ENCODE data around the gene KCNMB1.

Gene KCNMB1

GRCh38 chr5:170375283-170375682 is 13.9 kb downstream of the KCNMB1 start:
- TF ChIP-seq EZH2phosphoT487 (IDR thresholded peaks at IDR 0.05; ENCODE audit: borderline replicate concordance, low read length) = no peak
- no peak for TF ChIP-seq CTCF (IDR thresholded peaks at IDR 0.05; ENCODE audit: low read depth, low read length, poor library complexity, severe bottlenecking)
- H3K79me2 ChIP-seq (ENCODE audit: control insufficient read depth, low read length) = no peaks in the 10 kb centered on the region
- no peaks in the 10 kb centered on the region for H4K20me1 ChIP-seq (ENCODE audit: control insufficient read depth, insufficient read depth, low read depth, low read length)
- H3K27ac ChIP-seq (ENCODE audit: low read depth, low read length) = no peak overlapping the region
- H3K36me3 ChIP-seq (ENCODE audit: control insufficient read depth, low read length) = no peaks in the 10 kb centered on the region
- no peak overlapping the region for H3K4me2 ChIP-seq (ENCODE audit: low read length)
- H3K4me3 ChIP-seq (ENCODE audit: low read length) = no peak overlapping the region
- no peaks in the 10 kb centered on the region for H3F3A ChIP-seq (ENCODE audit: control insufficient read depth, insufficient read depth)
- H3K9me3 ChIP-seq (ENCODE audit: control insufficient read depth, insufficient read depth, low read length) = no peaks in the 10 kb centered on the region
- peaks cover 6% of the 10 kb centered on the region for H3K27me3 ChIP-seq (ENCODE audit: control insufficient read depth, low read length)
- no peaks in the 10 kb centered on the region for H3K4me1 ChIP-seq (ENCODE audit: control insufficient read depth, low read length)
- H3K9me2 ChIP-seq (replicated peaks; ENCODE audit: control insufficient read depth, low read length) = no peaks in the 10 kb centered on the region

GRCh38 chr5:170372971-170373370 is 16.2 kb downstream of the KCNMB1 start:
- Histone ChIP-seq H3F3A (ENCODE audit: control insufficient read depth, insufficient read depth) (no peaks in the 10 kb centered on the region), H3K27me3 (ENCODE audit: control insufficient read depth, low read length) (peaks cover 6% of the 10 kb centered on the region), H3K9me3 (ENCODE audit: control insufficient read depth, insufficient read depth, low read length) (no peaks in the 10 kb centered on the region), H3K4me1 (ENCODE audit: control insufficient read depth, low read length) (no peaks in the 10 kb centered on the region), H3K27ac (ENCODE audit: low read depth, low read length) (no peak overlapping the region), H3K4me3 (ENCODE audit: low read length) (no peak overlapping the region), H4K20me1 (ENCODE audit: control insufficient read depth, insufficient read depth, low read depth, low read length) (no peaks in the 10 kb centered on the region), H3K4me2 (ENCODE audit: low read length) (no peak overlapping the region), H3K9me2 (replicated peaks; ENCODE audit: control insufficient read depth, low read length) (no peaks in the 10 kb centered on the region), H3K36me3 (ENCODE audit: control insufficient read depth, low read length) (no peaks in the 10 kb centered on the region), H3K79me2 (ENCODE audit: control insufficient read depth, low read length) (no peaks in the 10 kb centered on the region)
- no peak for TF ChIP-seq CTCF (IDR thresholded peaks at IDR 0.05; ENCODE audit: low read depth, low read length, poor library complexity, severe bottlenecking)
- TF ChIP-seq EZH2phosphoT487 (IDR thresholded peaks at IDR 0.05; ENCODE audit: borderline replicate concordance, low read length) = no peak

- Histone ChIP-seq H3K27ac (ENCODE audit: low read depth, low read length) (no peak overlapping the region), H3K79me2 (ENCODE audit: control insufficient read depth, low read length) (no peaks in the 10 kb centered on the region), H3K9me2 (replicated peaks; ENCODE audit: control insufficient read depth, low read length) (no peaks in the 10 kb centered on the region), H4K20me1 (ENCODE audit: control insufficient read depth, insufficient read depth, low read depth, low read length) (no peaks in the 10 kb centered on the region), H3K4me3 (ENCODE audit: low read length) (no peak overlapping the region), H3K4me2 (ENCODE audit: low read length) (no peak overlapping the region), H3F3A (ENCODE audit: control insufficient read depth, insufficient read depth) (no peaks in the 10 kb centered on the region), H3K27me3 (ENCODE audit: control insufficient read depth, low read length) (peaks cover 6% of the 10 kb centered on the region), H3K36me3 (ENCODE audit: control insufficient read depth, low read length) (no peaks in the 10 kb centered on the region), H3K4me1 (ENCODE audit: control insufficient read depth, low read length) (no peaks in the 10 kb centered on the region), H3K9me3 (ENCODE audit: control insufficient read depth, insufficient read depth, low read length) (no peaks in the 10 kb centered on the region)
- TF ChIP-seq CTCF (IDR thresholded peaks at IDR 0.05; ENCODE audit: low read depth, low read length, poor library complexity, severe bottlenecking) (no peak), EZH2phosphoT487 (IDR thresholded peaks at IDR 0.05; ENCODE audit: borderline replicate concordance, low read length) (no peak)
Observed at GRCh38 chr5:170368586-170368985, 20.6 kb downstream of the KCNMB1 start.

GRCh38 chr5:170366276-170366675 is 22.9 kb downstream of the KCNMB1 start:
- Histone ChIP-seq H3K79me2 (ENCODE audit: control insufficient read depth, low read length) (no peaks in the 10 kb centered on the region), H3K27me3 (ENCODE audit: control insufficient read depth, low read length) (no peaks in the 10 kb centered on the region; the same call in 1 of the 2 replicates), H3K36me3 (ENCODE audit: control insufficient read depth, low read length) (no peaks in the 10 kb centered on the region), H3K9me3 (ENCODE audit: control insufficient read depth, insufficient read depth, low read length) (no peaks in the 10 kb centered on the region), H3F3A (ENCODE audit: control insufficient read depth, insufficient read depth) (no peaks in the 10 kb centered on the region), H3K9me2 (replicated peaks; ENCODE audit: control insufficient read depth, low read length) (no peaks in the 10 kb centered on the region), H4K20me1 (ENCODE audit: control insufficient read depth, insufficient read depth, low read depth, low read length) (no peaks in the 10 kb centered on the region), H3K4me3 (ENCODE audit: low read length) (no peak overlapping the region), H3K4me2 (ENCODE audit: low read length) (no peak overlapping the region), H3K4me1 (ENCODE audit: control insufficient read depth, low read length) (no peaks in the 10 kb centered on the region), H3K27ac (ENCODE audit: low read depth, low read length) (no peak overlapping the region)
- TF ChIP-seq CTCF (IDR thresholded peaks at IDR 0.05; ENCODE audit: low read depth, low read length, poor library complexity, severe bottlenecking) (no peak), EZH2phosphoT487 (IDR thresholded peaks at IDR 0.05; ENCODE audit: borderline replicate concordance, low read length) (no peak)
